Mucosa of descending colon (tissue), 3 donors: ENCODE measurements around the gene LSM3. TPM values are rescaled to one million over a fixed set of nuclear protein-coding genes. Genes with fewer than 3 reads are reported as not detected.
A peak's percentile ranks its signal among the peaks of the same experiment; 100 is the strongest.

Experiments
- ATAC-seq: fragments of 200-7000 bp; cut with Tn5 transposase; one replicate; pipeline ENCODE4 v1.9.1; 2020; ENCODE audit warnings: mild to moderate bottlenecking, moderate library complexity
- DNase-seq, 3 donors: peaks; one replicate each; pipeline ENCODE4 v3.0.0-alpha.2; 2020
- H3K36me3 ChIP-seq: fragments of 200-600 bp; one replicate; pipeline ENCODE4 v1.8.0; 2021; ENCODE audit warnings: low read depth, mild to moderate bottlenecking
- H3K4me1 ChIP-seq: fragments of 200-600 bp; one replicate; pipeline ENCODE4 v1.8.0; 2021; ENCODE audit warnings: low read depth, mild to moderate bottlenecking
- H3K4me3 ChIP-seq: fragments of 200-600 bp; one replicate; pipeline ENCODE4 v1.8.0; 2021; ENCODE audit warnings: mild to moderate bottlenecking
- H3K9me3 ChIP-seq: fragments of 200-600 bp; one replicate; pipeline ENCODE4 v1.8.0; 2021; ENCODE audit warnings: mild to moderate bottlenecking
- CTCF ChIP-seq: fragments of 200-600 bp; IDR thresholded peaks from one replicate; pipeline ENCODE4 v1.8.0; 2022; ENCODE audit warnings: antibody characterized with exemption, mild to moderate bottlenecking
- intact Hi-C, 2 donors: fragments of 100-400 bp; cut with DNase I in 1 of 2; cut with micrococcal nuclease in 1 of 2; formaldehyde crosslinking; loops; one replicate each; pipeline versions ENCODE4 v1.11.0 to v1.11.1; 2022; cut with DNase I, micrococcal nuclease
- total RNA-seq, 3 donors: library from RNA; stranded (reverse); fragmentation: NEBNext Ultra II Directional in 2 of 3; extraction: Animal tissue kit (Norgen Biotek cat#: 25700) in 2 of 3; gene quantifications; one replicate each; pipeline versions ENCODE4 v1.2.1 to v1.2.4, GENCODE V29; 2021 to 2023
- donor health status: DM: no; HTN: no; CAD: no; lungs with moderate emphysema.
- donor health status: DM: no; HTN: no; CAD: no.
- donor health status: DM: no; HTN: yes; CAD: no.

The LSM3 gene
- total RNA-seq, 3 donors from 2014 or later = 8.3 to 13.1 (median 9.8) TPM

GRCh38 chr3:14144423-14145075, 34.1 kb upstream of the LSM3 start:
- peak in 1 of 3 donors; percentile 69 for DNase-seq
- Histone ChIP-seq H3K36me3 (no peaks in the 10 kb centered on the region), H3K4me3 (no peak overlapping the region), H3K9me3 (no peaks in the 10 kb centered on the region), H3K4me1 (peaks cover 11% of the 10 kb centered on the region)
- TF ChIP-seq CTCF = no peak
- ATAC-seq = peak; percentile 90
- intact Hi-C loops = no loop called here

- no peaks in the 10 kb centered on the region for H3K36me3 ChIP-seq
- peaks cover 11% of the 10 kb centered on the region for H3K4me1 ChIP-seq
- DNase-seq (no peak), ATAC-seq (no peak)
- H3K9me3 ChIP-seq = no peaks in the 10 kb centered on the region
- TF ChIP-seq CTCF = no peak
- no peak overlapping the region for H3K4me3 ChIP-seq
- intact Hi-C loops = no loop called here
Measured at GRCh38 chr3:14145236-14145635, 33.4 kb upstream of the LSM3 start.

GRCh38 chr3:14145670-14146380, 32.8 kb upstream of the LSM3 start:
- H3K4me1 ChIP-seq = peaks cover 11% of the 10 kb centered on the region
- no peaks in the 10 kb centered on the region for H3K36me3 ChIP-seq
- intact Hi-C loops = no loop called here
- TF ChIP-seq CTCF = no peak
- H3K9me3 ChIP-seq = no peaks in the 10 kb centered on the region
- DNase-seq (no peak), ATAC-seq (no peak)
- H3K4me3 ChIP-seq = no peak overlapping the region

- intact Hi-C loops = no loop called here
- H3K4me1 ChIP-seq = peaks cover 11% of the 10 kb centered on the region
- H3K9me3 ChIP-seq = no peaks in the 10 kb centered on the region
- TF ChIP-seq CTCF = no peak
- H3K36me3 ChIP-seq = no peaks in the 10 kb centered on the region
- no peak overlapping the region for H3K4me3 ChIP-seq
- DNase-seq = no peak
- no peak for ATAC-seq
Measured at GRCh38 chr3:14146381-14147065, 32.1 kb upstream of the LSM3 start.

GRCh38 chr3:14147066-14147435, 31.6 kb upstream of the LSM3 start:
- Histone ChIP-seq H3K4me1 (peaks cover 11% of the 10 kb centered on the region), H3K4me3 (no peak overlapping the region), H3K36me3 (no peaks in the 10 kb centered on the region), H3K9me3 (no peaks in the 10 kb centered on the region)
- intact Hi-C loops = no loop called here
- DNase-seq = no peak
- no peak for TF ChIP-seq CTCF
- no peak for ATAC-seq
